Measurements from ENCODE around the gene WNT6.
"Not testable (repeated sequence)": the region's sequence is repeated elsewhere in the genome, so short reads cannot be mapped to it uniquely, and the experiment has no call there.

- TF ChIP-seq, protein P1, sequence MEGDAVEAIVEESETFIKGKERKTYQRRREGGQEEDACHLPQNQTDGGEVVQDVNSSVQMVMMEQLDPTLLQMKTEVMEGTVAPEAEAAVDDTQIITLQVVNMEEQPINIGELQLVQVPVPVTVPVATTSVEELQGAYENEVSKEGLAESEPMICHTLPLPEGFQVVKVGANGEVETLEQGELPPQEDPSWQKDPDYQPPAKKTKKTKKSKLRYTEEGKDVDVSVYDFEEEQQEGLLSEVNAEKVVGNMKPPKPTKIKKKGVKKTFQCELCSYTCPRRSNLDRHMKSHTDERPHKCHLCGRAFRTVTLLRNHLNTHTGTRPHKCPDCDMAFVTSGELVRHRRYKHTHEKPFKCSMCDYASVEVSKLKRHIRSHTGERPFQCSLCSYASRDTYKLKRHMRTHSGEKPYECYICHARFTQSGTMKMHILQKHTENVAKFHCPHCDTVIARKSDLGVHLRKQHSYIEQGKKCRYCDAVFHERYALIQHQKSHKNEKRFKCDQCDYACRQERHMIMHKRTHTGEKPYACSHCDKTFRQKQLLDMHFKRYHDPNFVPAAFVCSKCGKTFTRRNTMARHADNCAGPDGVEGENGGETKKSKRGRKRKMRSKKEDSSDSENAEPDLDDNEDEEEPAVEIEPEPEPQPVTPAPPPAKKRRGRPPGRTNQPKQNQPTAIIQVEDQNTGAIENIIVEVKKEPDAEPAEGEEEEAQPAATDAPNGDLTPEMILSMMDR (IDR thresholded peaks at IDR 0.05; ENCODE audit: insufficient read depth, low read length, poor library complexity, severe bottlenecking), result not testable (repeated sequence)
- not testable (repeated sequence) for TF ChIP-seq EZH2phosphoT487 (conservative IDR thresholded peaks at IDR 0.05; ENCODE audit: low read length)
Observed at GRCh38 chr2:218844334-218844733, 15.3 kb upstream of the WNT6 start.
